Measurements from ENCODE around the gene PPP1CC.

DNA sequence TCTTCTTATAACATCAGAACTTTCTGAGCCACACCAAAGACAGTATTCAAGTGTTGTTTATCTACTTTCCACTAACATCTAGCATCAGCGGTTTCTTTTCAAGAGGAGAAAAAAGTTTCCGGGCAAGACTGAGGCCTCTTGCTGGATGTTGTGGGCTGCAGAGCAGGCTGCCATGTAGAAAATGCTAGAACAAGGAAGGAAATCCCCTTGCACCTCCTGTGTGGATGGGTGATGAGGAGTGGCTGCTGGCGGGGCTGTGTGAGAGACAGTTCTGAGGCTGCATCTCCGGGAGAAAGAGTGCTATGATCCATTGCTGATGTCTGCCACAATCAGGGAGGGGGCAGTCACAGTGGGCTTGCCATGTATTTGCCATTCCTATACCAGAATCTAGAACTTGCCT is 37.8 kb upstream of the PPP1CC start:
- TF ChIP-seq, protein P1, sequence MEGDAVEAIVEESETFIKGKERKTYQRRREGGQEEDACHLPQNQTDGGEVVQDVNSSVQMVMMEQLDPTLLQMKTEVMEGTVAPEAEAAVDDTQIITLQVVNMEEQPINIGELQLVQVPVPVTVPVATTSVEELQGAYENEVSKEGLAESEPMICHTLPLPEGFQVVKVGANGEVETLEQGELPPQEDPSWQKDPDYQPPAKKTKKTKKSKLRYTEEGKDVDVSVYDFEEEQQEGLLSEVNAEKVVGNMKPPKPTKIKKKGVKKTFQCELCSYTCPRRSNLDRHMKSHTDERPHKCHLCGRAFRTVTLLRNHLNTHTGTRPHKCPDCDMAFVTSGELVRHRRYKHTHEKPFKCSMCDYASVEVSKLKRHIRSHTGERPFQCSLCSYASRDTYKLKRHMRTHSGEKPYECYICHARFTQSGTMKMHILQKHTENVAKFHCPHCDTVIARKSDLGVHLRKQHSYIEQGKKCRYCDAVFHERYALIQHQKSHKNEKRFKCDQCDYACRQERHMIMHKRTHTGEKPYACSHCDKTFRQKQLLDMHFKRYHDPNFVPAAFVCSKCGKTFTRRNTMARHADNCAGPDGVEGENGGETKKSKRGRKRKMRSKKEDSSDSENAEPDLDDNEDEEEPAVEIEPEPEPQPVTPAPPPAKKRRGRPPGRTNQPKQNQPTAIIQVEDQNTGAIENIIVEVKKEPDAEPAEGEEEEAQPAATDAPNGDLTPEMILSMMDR (IDR thresholded peaks at IDR 0.05; ENCODE audit: extremely low read depth in 1 of 2, insufficient read depth in 1 of 2, low read depth in 1 of 2, low read length in 2 of 2): no peak
- TF ChIP-seq POLR2AphosphoS5 (IDR thresholded peaks at IDR 0.05; ENCODE audit: insufficient read depth, low read depth, low read length) (no peak), MYC (IDR thresholded peaks at IDR 0.05; ENCODE audit: low read depth, low read length) (no peak)

Data from endothelial cell of umbilical vein (primary cell).